Measurements from ENCODE around the gene TGIF2. TPM values are rescaled to one million over a fixed set of nuclear protein-coding genes. Genes with fewer than 3 reads are reported as not detected.
A peak's percentile ranks its signal among the peaks of the same experiment; 100 is the strongest.

The TGIF2 gene
- total and polyA plus RNA-seq, 2 of the 4 experiments (the other 2 are of a cell fraction) = 9.7 to 12.7 TPM

GRCh38 chr20:36550790-36551299 is 22.6 kb upstream of the TGIF2 start:
- TF ChIP-seq BHLHE40 (IDR thresholded peaks at IDR 0.05; ENCODE audit: low read depth, low read length) (no peak), CTCF (conservative IDR thresholded peaks at IDR 0.05; ENCODE audit: low read depth, low read length) (no peak), USF2 (IDR thresholded peaks at IDR 0.05; ENCODE audit: low read depth, low read length) (no peak), RFX5 (IDR thresholded peaks at IDR 0.05; ENCODE audit: low read depth, low read length) (no peak), MAZ (IDR thresholded peaks at IDR 0.05; ENCODE audit: borderline replicate concordance, low read depth, low read length) (no peak), RAD21 (IDR thresholded peaks at IDR 0.05; ENCODE audit: low read length) (no peak), NFE2L2 (IDR thresholded peaks at IDR 0.05; ENCODE audit: low read depth, low read length) (no peak)
- H3K14ac ChIP-seq (replicated peaks; ENCODE audit: low read depth, low read length) = no peak overlapping the region
- peaks cover 6% of the 10 kb centered on the region; the same call in 1 of the 2 replicates for H3K9me1 ChIP-seq (ENCODE audit: insufficient read depth, low read length)
- 0 out of 4 replicates have a peak overlapping the region, but pooled peaks of 1 of the 2 experiments have one; percentile 29 for H4K8ac ChIP-seq (ENCODE audit: low read depth in 2 of 2, low read length in 2 of 2)
- H3K4me1 ChIP-seq (ENCODE audit: control insufficient read depth, insufficient read depth, low read length) = no peaks in the 10 kb centered on the region
- H3K23ac ChIP-seq (ENCODE audit: low read depth, low read length) = no peak overlapping the region
- no peaks in the 10 kb centered on the region for H3K27me3 ChIP-seq (ENCODE audit: control insufficient read depth, insufficient read depth, low read length)
- no peak overlapping the region for H3K9ac ChIP-seq (ENCODE audit: low read depth, low read length)
- dilution Hi-C loops (cut with HindIII; ENCODE audit: low sequenced_read_pairs, unreplicated experiment) = no loop called here
- intact Hi-C loops (cut with micrococcal nuclease) = no loop called here
- POLR2A ChIA-PET (ENCODE audit: unreplicated experiment) = interaction anchor here (0.7 to 1.4 kb wide), 3 partner anchors 9 to 379 kb away, joined by 3 to 5 read pairs (median 3); partner anchors contain the start of gene MYL9
- no peak overlapping the region for H3K4ac ChIP-seq (ENCODE audit: low read depth, low read length)
- peak overlapping the region; percentile 47 for H2AK9ac ChIP-seq (replicated peaks; ENCODE audit: low read depth, low read length, poor library complexity)
- BruUV-seq (replicated peaks) = no TSS peak
- peaks cover 54% of the 10 kb centered on the region for H4K20me1 ChIP-seq (ENCODE audit: insufficient read depth, low read length)
- no peak overlapping the region for H3K27ac ChIP-seq (ENCODE audit: insufficient read depth, low read length)
- ATAC-seq (ENCODE audit: low read depth) (peak; percentile 42), DNase-seq (peak; percentile 17)
- H2AFZ ChIP-seq (replicated peaks; ENCODE audit: low read length, poor library complexity) = peak overlapping the region; percentile 64
- no peak overlapping the region for H2BK15ac ChIP-seq (ENCODE audit: low read depth, low read length)
- 68% methylated on average over 5 of the region's 15 CpGs; no CpG with 5 or more reads in 1 of the 2 experiments for WGBS, 2 experiments (ENCODE audit: extremely low coverage in 2 of 2, insufficient read length in 1 of 2)
- CTCF ChIA-PET = no interaction called here
- in situ Hi-C loops (cut with MboI; ENCODE audit: low sequenced_read_pairs) = no loop called here
- H3K56ac ChIP-seq (ENCODE audit: extremely low read depth, insufficient read depth, low read length) = no peak overlapping the region
- H2BK5ac ChIP-seq (ENCODE audit: low read depth, low read length, poor library complexity, severe bottlenecking) = no peak overlapping the region
- H4K91ac ChIP-seq (ENCODE audit: insufficient read depth, low read depth, low read length) = no peak overlapping the region
- H3K4me3 ChIP-seq (ENCODE audit: insufficient read depth, low read depth, low read length) = no peak overlapping the region
- H3K4me2 ChIP-seq (ENCODE audit: low read depth, low read length) = no peak overlapping the region
- H3K9me3 ChIP-seq (ENCODE audit: control insufficient read depth, insufficient read depth, low read length) = no peaks in the 10 kb centered on the region
- H3K79me1 ChIP-seq (ENCODE audit: low read depth in 1 of 2, low read length in 2 of 2) = peaks cover 9 to 53% of the 10 kb centered on the region in 2 experiments; a peak in 3 of 4 replicates
- no peak overlapping the region for H2BK120ac ChIP-seq (ENCODE audit: low read depth, low read length)
- H3K18ac ChIP-seq (ENCODE audit: low read depth, low read length) = no peak overlapping the region
- no peak overlapping the region for H2BK20ac ChIP-seq (ENCODE audit: low read depth, low read length)
- H3K36me3 ChIP-seq (ENCODE audit: control insufficient read depth, insufficient read depth, low read length) = peaks cover 37% of the 10 kb centered on the region
- H2AK5ac ChIP-seq (ENCODE audit: low read depth, low read length) = 0 out of 2 replicates have a peak overlapping the region, but pooled peaks have one; percentile 30
- 0 out of 2 replicates have a peak overlapping the region, but pooled peaks have one; percentile 5 for H4K5ac ChIP-seq (ENCODE audit: low read depth, low read length)

Measured in IMR-90 (cell line).